HepG2 (cell line): ENCODE data around the gene NWD2. TPM values are rescaled to one million over a fixed set of nuclear protein-coding genes. Genes with fewer than 3 reads are reported as not detected.

Source experiments
- ATAC-seq: fragments of 200-7000 bp; cut with Tn5 transposase; 3 replicates; pipeline ENCODE4 v1.9.1; 2020; ENCODE audit warnings: mild to moderate bottlenecking, moderate library complexity
- BruUV-seq: library from RNA; stranded (reverse); fragments of 400-500 nt; replicated peaks from 2 replicates; lab custom pipeline; 2021; lab: Mats Ljungman, UMichigan
- CTCF ChIA-PET: fragments of 300-600 bp; formaldehyde crosslinking; extraction: SDS; loops from one replicate; lab custom pipeline; 2021; ENCODE audit warnings: low total read pairs, inconsistent platforms, low intra/inter-chr PET ratio; lab: Yijun Ruan, JAX
- POLR2A ChIA-PET: fragments of 350-600 bp; sonication (Branson Sonifier 250); formaldehyde crosslinking; loops from one replicate; lab custom pipeline; 2020; ENCODE audit warnings: antibody characterized with exemption, inconsistent platforms; lab: Yijun Ruan, JAX
- DNase-seq: peaks from one replicate; pipeline ENCODE4 v3.0.0-alpha.2; 2015; ENCODE audit warnings: low spot score
- FAIRE-seq: peaks from 3 replicates; lab custom pipeline; 2011; peaks lifted over from hg19 to GRCh38; lab: Jason Lieb, UNC
- H2AFZ ChIP-seq: one replicate; pipeline ENCODE4 v1.6.1; 2011; ENCODE audit warnings: low read length, inconsistent platforms
- H3K27ac ChIP-seq: fragments of 300-600 bp; 3 replicates; pipeline ENCODE4 v1.8.0; 2011; ENCODE audit warnings: mixed run types, mild to moderate bottlenecking, mixed read lengths, low read length, inconsistent platforms; ENCODE audit not compliant: insufficient read depth; ENCODE audit errors: extremely low read length
- H3K27me3 ChIP-seq, 2 experiments: fragments of 200-600 bp in 1 of 2; 2 replicates in 1 of 2; 3 replicates in 1 of 2; pipeline versions ENCODE4 v1.6.0 to v1.8.0; 2011; ENCODE audit warnings: low read length in 2 of 2, mild to moderate bottlenecking in 2 of 2, moderate library complexity in 2 of 2, inconsistent platforms in 1 of 2; ENCODE audit not compliant: insufficient read depth in 2 of 2, control insufficient read depth in 1 of 2
- H3K36me3 ChIP-seq, 2 experiments: fragments of 200-600 bp in 1 of 2; replicated peaks in 1 of 2; 2 replicates in 1 of 2; 3 replicates in 1 of 2; pipeline versions ENCODE4 v1.5.1 to v1.8.0; 2011; ENCODE audit warnings: low read length in 2 of 2, inconsistent platforms in 1 of 2; ENCODE audit not compliant: insufficient read depth in 2 of 2, control insufficient read depth in 1 of 2
- H3K4me1 ChIP-seq: 2 replicates; pipeline ENCODE4 v1.5.1; 2012; ENCODE audit warnings: low read length, inconsistent platforms; ENCODE audit not compliant: insufficient read depth
- H3K4me2 ChIP-seq: 2 replicates; pipeline ENCODE4 v1.6.0; 2011; ENCODE audit warnings: low read depth, low read length, inconsistent platforms
- H3K4me3 ChIP-seq, 3 experiments: fragments of 200-600 bp in 1 of 3; sonication (generic), shearing (Covaris generic) in 1 of 3; replicated peaks in 1 of 3; 2 replicates each; pipeline ENCODE4 v1.5.1; 2011 to 2016; ENCODE audit warnings: low read length in 3 of 3, inconsistent platforms in 2 of 3, low read depth in 2 of 3, mild to moderate bottlenecking in 2 of 3, control low read depth in 1 of 3, mixed read lengths in 1 of 3; ENCODE audit not compliant: insufficient read depth in 1 of 3
- H3K79me2 ChIP-seq: one replicate; pipeline ENCODE4 v1.6.1; 2011; ENCODE audit warnings: low read length, inconsistent platforms; ENCODE audit not compliant: insufficient read depth
- H3K9ac ChIP-seq: 2 replicates; pipeline ENCODE4 v1.6.0; 2011; ENCODE audit warnings: mild to moderate bottlenecking, low read depth, low read length, inconsistent platforms; ENCODE audit not compliant: insufficient read depth
- H3K9me3 ChIP-seq: 2 replicates; pipeline ENCODE4 v1.5.1; 2012; ENCODE audit warnings: mild to moderate bottlenecking, low read length
- H4K20me1 ChIP-seq: 2 replicates; pipeline ENCODE4 v1.6.0; 2011; ENCODE audit warnings: inconsistent platforms, mild to moderate bottlenecking, low read length, moderate library complexity; ENCODE audit not compliant: insufficient read depth
- BCL3 ChIP-seq: sonication (generic); formaldehyde crosslinking; IDR thresholded peaks from 2 replicates; pipeline ENCODE4 v1.5.1; 2020; ENCODE audit warnings: mild to moderate bottlenecking, missing genetic modification reagents, moderate library complexity
- CEBPB ChIP-seq: IDR thresholded peaks from 2 replicates; pipeline ENCODE4 v1.6.1; 2011; ENCODE audit warnings: low read depth, low read length, improper control_type of control experiment, borderline replicate concordance
- MAFF ChIP-seq: IDR thresholded peaks from 2 replicates; pipeline ENCODE4 v1.6.1; 2011; ENCODE audit warnings: low read depth, low read length, improper control_type of control experiment
- MAFK ChIP-seq, 2 experiments: IDR thresholded peaks in 1 of 2; conservative IDR thresholded peaks in 1 of 2; 2 replicates each; pipeline ENCODE4 v1.6.1; 2011; ENCODE audit warnings: improper control_type of control experiment in 2 of 2, low read length in 2 of 2
- SIX4 ChIP-seq: sonication (generic); formaldehyde crosslinking; IDR thresholded peaks from 2 replicates; pipeline ENCODE4 v1.4.0; 2020; ENCODE audit warnings: missing genetic modification reagents
- ZBTB26 ChIP-seq: IDR thresholded peaks from 2 replicates; pipeline ENCODE4 v1.6.1; 2016; ENCODE audit warnings: missing compliant biosample characterization, missing genetic modification reagents, borderline replicate concordance
- ZNF17 ChIP-seq: sonication (generic); formaldehyde crosslinking; IDR thresholded peaks from 2 replicates; pipeline ENCODE4 v1.5.0; 2020; ENCODE audit warnings: mild to moderate bottlenecking, missing genetic modification reagents
- WGBS: methylation state at CpG from one replicate; pipeline ENCODE4 v1.1.6; 2017; ENCODE audit warnings: low lambda C conversion rate; 5-methylcytosine and 5-hydroxymethylcytosine counted together
- in situ Hi-C: cut with HindIII; loops from 2 replicates; pipeline ENCODE4 v1.10.0; 2017; ENCODE audit warnings: low pct_unique_long_range_greater_than_20kb; ENCODE audit not compliant: extremely low pct_ligation_motif_present
- intact Hi-C: fragments of 100-400 bp; cut with micrococcal nuclease; formaldehyde crosslinking; loops from one replicate; pipeline ENCODE4 v1.10.0; 2022; ENCODE audit not compliant: unreplicated experiment
- polyA plus RNA-seq, 8 experiments: library from polyadenylated mRNA; depleted of rRNA in 3 of 8; stranded (reverse) in 7 of 8; unstranded in 1 of 8; fragments of >200 nt; fragmentation: Illumina TruSeq in 4 of 8; extraction: Trizol in 4 of 8; gene quantifications; 2 replicates each; pipeline versions ENCODE4 v1.2.1 to v1.2.3, GENCODE V29; 2011 to 2016; ENCODE audit warnings: low read depth in 4 of 8, missing spikeins in 1 of 8, mixed read lengths in 1 of 8; ENCODE audit not compliant: insufficient read depth in 1 of 8
- total RNA-seq, 5 experiments: library from RNA; depleted of rRNA; stranded (reverse); fragments of >200 nt; fragmentation: Illumina TruSeq; extraction: Trizol; gene quantifications; 2 replicates each; pipeline ENCODE4 v1.2.3, GENCODE V29; 2016; ENCODE audit warnings: low read depth in 1 of 5

Gene NWD2
- total and polyA plus RNA-seq, 2 of the 13 experiments (the other 11 are each of a cell fraction or from before 2014, with no cell fraction given), result not detected

- intact Hi-C loops, result loop anchor here (10.0 kb wide), 1 partner anchor 365 kb away; no protein-coding TSS in a partner anchor
- H3K27ac ChIP-seq, result no peak overlapping the region
- no peak for DNase-seq
- H2AFZ ChIP-seq, result no peak overlapping the region
- no peaks in the 10 kb centered on the region for H3K79me2 ChIP-seq
- no peak overlapping the region for H3K9ac ChIP-seq
- no peak overlapping the region for H3K4me3 ChIP-seq
- BruUV-seq, result no TSS peak
- H3K27me3 ChIP-seq, result no peaks in the 10 kb centered on the region; a peak in 1 of 5 replicates
- WGBS, result 17% methylated on average over 5 of the region's 5 CpGs
- no peaks in the 10 kb centered on the region for H4K20me1 ChIP-seq
- ChIA-PET POLR2A (no interaction called here), CTCF (no interaction called here)
- TF ChIP-seq ZNF17 (CRISPR knock-in tag) (no peak), CEBPB (0 out of 2 replicates have a peak, but pooled peaks have one; percentile 13), BCL3 (CRISPR knock-in tag) (no peak)
- in situ Hi-C loops, result no loop called here
- no peak overlapping the region for H3K4me2 ChIP-seq
- H3K4me1 ChIP-seq, result peaks cover 25% of the 10 kb centered on the region
- ATAC-seq, result peak; percentile 75
- H3K9me3 ChIP-seq, result no peaks in the 10 kb centered on the region
- H3K36me3 ChIP-seq, result no peaks in the 10 kb centered on the region
- FAIRE-seq, result no peak
Measured at GRCh38 chr4:37439809-37440474, 195.4 kb downstream of the NWD2 start.

- H3K9ac ChIP-seq, result no peak overlapping the region
- DNase-seq, result no peak
- no peaks in the 10 kb centered on the region for H3K79me2 ChIP-seq
- no peak overlapping the region for H3K4me3 ChIP-seq
- 100% methylated on average over 2 of the region's 2 CpGs for WGBS
- no peak for ATAC-seq
- ChIA-PET POLR2A (no interaction called here), CTCF (no interaction called here)
- peaks cover 25% of the 10 kb centered on the region for H3K4me1 ChIP-seq
- intact Hi-C loops, result no loop called here
- peak in 1 of 2 experiments; percentile 13; a peak in 1 of 4 replicates for TF ChIP-seq MAFK (conservative IDR thresholded peaks at IDR 0.05 in 1 of 2, IDR thresholded peaks at IDR 0.05 in 1 of 2; ENCODE audit: low read length in 2 of 2)
- TF ChIP-seq ZBTB26, result no peak
- no peak for TF ChIP-seq SIX4
- TF ChIP-seq MAFF, result 0 out of 2 replicates have a peak, but pooled peaks have one; percentile 19
- no peak overlapping the region for H3K4me2 ChIP-seq
- no peaks in the 10 kb centered on the region for H4K20me1 ChIP-seq
- no peaks in the 10 kb centered on the region for H3K9me3 ChIP-seq
- no peak overlapping the region for H3K27ac ChIP-seq
- no TSS peak for BruUV-seq
- FAIRE-seq, result no peak
- H2AFZ ChIP-seq, result no peak overlapping the region
- in situ Hi-C loops, result no loop called here
- no peaks in the 10 kb centered on the region for H3K36me3 ChIP-seq
- H3K27me3 ChIP-seq, result no peaks in the 10 kb centered on the region; a peak in 1 of 5 replicates
Measured at GRCh38 chr4:37440501-37440900, 196.0 kb downstream of the NWD2 start.
